Measurements from ENCODE around the gene ACOT7.
A peak's percentile ranks its signal among the peaks of the same experiment; 100 is the strongest.

The ACOT7 gene

GRCh38 chr1:6271006-6271405 lies 122.6 kb downstream of the ACOT7 start:
- no peak for DNase-seq (ENCODE audit: low read depth in 2 of 2)

GRCh38 chr1:6270401-6270800 lies 123.2 kb downstream of the ACOT7 start:
- no peak for DNase-seq (ENCODE audit: low read depth in 2 of 2)

GRCh38 chr1:6269720-6270400 lies 123.7 kb downstream of the ACOT7 start:
- DNase-seq (ENCODE audit: low read depth in 2 of 2): no peak

- DNase-seq (ENCODE audit: low read depth in 2 of 2): no peak
These were observed 124.3 kb downstream of the ACOT7 start for GRCh38 chr1:6269296-6269695.

GRCh38 chr1:6268415-6268814 lies 125.2 kb downstream of the ACOT7 start:
- no peak for DNase-seq (ENCODE audit: low read depth in 2 of 2)

GRCh38 chr1:6267686-6268322 lies 125.8 kb downstream of the ACOT7 start:
- no peak for DNase-seq (ENCODE audit: low read depth in 2 of 2)

- DNase-seq (ENCODE audit: low read depth in 2 of 2): no peak
These were observed 126.9 kb downstream of the ACOT7 start for GRCh38 chr1:6266641-6267040.

- no peak for DNase-seq (ENCODE audit: low read depth in 2 of 2)
These were observed 128.4 kb downstream of the ACOT7 start for GRCh38 chr1:6265151-6265550.

- DNase-seq (ENCODE audit: low read depth in 2 of 2): no peak
These were observed 129.9 kb downstream of the ACOT7 start for GRCh38 chr1:6263716-6264115.

- no peak for DNase-seq (ENCODE audit: low read depth in 2 of 2)
These were observed 130.8 kb downstream of the ACOT7 start for GRCh38 chr1:6262555-6263420.

GRCh38 chr1:6261615-6261995 lies 132.0 kb downstream of the ACOT7 start:
- DNase-seq (ENCODE audit: low read depth in 2 of 2): no peak

GRCh38 chr1:6260961-6261614 lies 132.5 kb downstream of the ACOT7 start, which contains the start of gene GPR153:
TSS of gene GPR153 (minus strand) at chr1:6261098. CDS start at chr1:6254905, 6,193 bp downstream.
- DNase-seq (ENCODE audit: low read depth in 2 of 2): peak in 1 of 2 donors; percentile 65

GRCh38 chr1:6260433-6260934 lies 133.1 kb downstream of the ACOT7 start:
- DNase-seq (ENCODE audit: low read depth in 2 of 2): peak in 1 of 2 donors; percentile 26

GRCh38 chr1:6259491-6260362 lies 133.8 kb downstream of the ACOT7 start:
- DNase-seq (ENCODE audit: low read depth in 2 of 2): peak; percentile 59 to 78

GRCh38 chr1:6258675-6259074 lies 134.9 kb downstream of the ACOT7 start:
- DNase-seq (ENCODE audit: low read depth in 2 of 2): no peak

- no peak for DNase-seq (ENCODE audit: low read depth in 2 of 2)
These were observed 136.0 kb downstream of the ACOT7 start for GRCh38 chr1:6257541-6258069.

- DNase-seq (ENCODE audit: low read depth in 2 of 2): no peak
These were observed 136.9 kb downstream of the ACOT7 start for GRCh38 chr1:6256645-6257044.

- no peak for DNase-seq (ENCODE audit: low read depth in 2 of 2)
These were observed 138.9 kb downstream of the ACOT7 start for GRCh38 chr1:6254691-6255090.

GRCh38 chr1:6253380-6253779 lies 140.2 kb downstream of the ACOT7 start:
- DNase-seq (ENCODE audit: low read depth in 2 of 2): no peak

- DNase-seq (ENCODE audit: low read depth in 2 of 2): no peak
These were observed 141.2 kb downstream of the ACOT7 start for GRCh38 chr1:6252374-6252710.
